Neural cell (in vitro differentiated cells): ENCODE results near the gene MAP3K20. TPM values are rescaled to one million over a fixed set of nuclear protein-coding genes. Genes with fewer than 3 reads are reported as not detected.

ENCODE experiments used
- H2AFZ ChIP-seq: fragments of 200-600, 300-800 bp; sonication (generic), shearing (Covaris generic); 2 replicates; pipeline ENCODE4 v1.6.0; 2014; ENCODE audit warnings: low read depth, mild to moderate bottlenecking, antibody characterized with exemption, low read length, moderate library complexity
- H3F3A ChIP-seq: fragments of 200-600 bp; shearing (Covaris generic); 2 replicates; pipeline ENCODE4 v1.6.1; 2016; ENCODE audit warnings: mild to moderate bottlenecking, moderate library complexity, mixed read lengths, antibody characterized with exemption, low read length; ENCODE audit not compliant: insufficient read depth, poor library complexity, severe bottlenecking
- H3K27ac ChIP-seq: fragments of 200-600, 300-800 bp; sonication (generic), shearing (Covaris generic); 2 replicates; pipeline ENCODE4 v1.5.1; 2014; ENCODE audit warnings: mild to moderate bottlenecking, low read length, moderate library complexity
- H3K27me3 ChIP-seq: fragments of 300-800, 200-600 bp; sonication (generic), shearing (Covaris generic); 2 replicates; pipeline ENCODE4 v1.6.0; 2014; ENCODE audit warnings: mild to moderate bottlenecking, low read depth, low read length, moderate library complexity; ENCODE audit not compliant: insufficient read depth
- H3K36me3 ChIP-seq: fragments of 300-800, 200-600 bp; sonication (generic), shearing (Covaris generic); 2 replicates; pipeline ENCODE4 v1.5.1; 2014; ENCODE audit warnings: mild to moderate bottlenecking, antibody characterized with exemption, low read length, moderate library complexity; ENCODE audit not compliant: insufficient read depth
- H3K4me2 ChIP-seq: fragments of 300-800, 200-600 bp; sonication (generic), shearing (Covaris generic); 2 replicates; pipeline ENCODE4 v1.6.0; 2014; ENCODE audit warnings: mild to moderate bottlenecking, low read length
- H3K4me3 ChIP-seq: fragments of 300-800, 200-600 bp; sonication (generic), shearing (Covaris generic); 2 replicates; pipeline ENCODE4 v1.5.1; 2014; ENCODE audit warnings: mild to moderate bottlenecking, low read length, moderate library complexity
- H3K79me2 ChIP-seq: fragments of 200-600 bp; shearing (Covaris generic); replicated peaks from 2 replicates; pipeline ENCODE4 v1.6.0; 2014; ENCODE audit warnings: mild to moderate bottlenecking, low read length, moderate library complexity; ENCODE audit not compliant: insufficient read depth
- H3K9ac ChIP-seq: fragments of 300-800, 200-600 bp; sonication (generic), shearing (Covaris generic); 2 replicates; pipeline ENCODE4 v1.6.1; 2016; ENCODE audit warnings: mild to moderate bottlenecking, low read length, mixed read lengths
- H3K9me2 ChIP-seq: fragments of 200-600 bp; shearing (Covaris generic); 2 replicates; pipeline ENCODE4 v1.6.1; 2016; ENCODE audit warnings: mild to moderate bottlenecking, low read length, mixed read lengths; ENCODE audit not compliant: insufficient read depth
- H3K9me3 ChIP-seq: fragments of 200-600, 300-800 bp; sonication (generic), shearing (Covaris generic); 2 replicates; pipeline ENCODE4 v1.6.1; 2016; ENCODE audit warnings: mild to moderate bottlenecking, mixed run types, low read length, moderate library complexity, mixed read lengths
- H4K20me1 ChIP-seq: fragments of 200-600 bp; shearing (Covaris generic); 2 replicates; pipeline ENCODE4 v1.6.1; 2016; ENCODE audit warnings: mild to moderate bottlenecking, mixed run types; ENCODE audit not compliant: insufficient read depth
- EP300 ChIP-seq: fragments of 450-650 bp; conservative IDR thresholded peaks from 2 replicates; pipeline ENCODE4 v1.6.1; 2014; ENCODE audit warnings: antibody characterized with exemption, mild to moderate bottlenecking, moderate library complexity; ENCODE audit not compliant: poor library complexity, severe bottlenecking
- EZH2 ChIP-seq: fragments of 200-600, 300-800 bp; shearing (Covaris generic), sonication (generic); IDR thresholded peaks from 2 replicates; pipeline ENCODE4 v1.6.1; 2014; ENCODE audit warnings: antibody characterized with exemption, low read length, borderline replicate concordance, mild to moderate bottlenecking; ENCODE audit not compliant: insufficient read depth, poor library complexity, severe bottlenecking
- MXI1 ChIP-seq: fragments of 450-650 bp; conservative IDR thresholded peaks from 2 replicates; pipeline ENCODE4 v1.6.1; 2014; ENCODE audit warnings: antibody characterized with exemption, mild to moderate bottlenecking; ENCODE audit not compliant: poor library complexity, severe bottlenecking
- POLR2AphosphoS5 ChIP-seq: IDR thresholded peaks from 2 replicates; pipeline ENCODE4 v1.6.1; 2012
- RAD21 ChIP-seq: fragments of 450-650 bp; conservative IDR thresholded peaks from 2 replicates; pipeline ENCODE4 v1.6.1; 2014; ENCODE audit warnings: antibody characterized with exemption, mild to moderate bottlenecking, moderate library complexity
- SMC3 ChIP-seq: fragments of 450-650 bp; conservative IDR thresholded peaks from 2 replicates; pipeline ENCODE4 v1.6.1; 2014; ENCODE audit warnings: antibody characterized with exemption, mild to moderate bottlenecking, moderate library complexity; ENCODE audit not compliant: poor library complexity
- TAF1 ChIP-seq: IDR thresholded peaks from 2 replicates; pipeline ENCODE4 v1.6.1; 2012; ENCODE audit warnings: low read depth
- polyA plus RNA-seq: library from polyadenylated mRNA; depleted of rRNA; stranded (reverse); fragments of >200 nt; gene quantifications from 2 replicates; pipeline ENCODE4 v1.2.3, GENCODE V29; 2014
- TF ChIP-seq, protein P1 (sequence below): fragments of 450-650 bp; IDR thresholded peaks from 2 replicates; pipeline ENCODE4 v1.5.1; 2014; ENCODE audit warnings: antibody characterized with exemption, mild to moderate bottlenecking, moderate library complexity; ENCODE audit not compliant: poor library complexity, severe bottlenecking
- TF ChIP-seq, protein P2 (sequence below): IDR thresholded peaks from 2 replicates; pipeline ENCODE4 v1.6.1; 2012; ENCODE audit warnings: borderline replicate concordance

Gene MAP3K20
- polyA plus RNA-seq, 1 donor from 2014 or later: 0.48 TPM

DNA sequence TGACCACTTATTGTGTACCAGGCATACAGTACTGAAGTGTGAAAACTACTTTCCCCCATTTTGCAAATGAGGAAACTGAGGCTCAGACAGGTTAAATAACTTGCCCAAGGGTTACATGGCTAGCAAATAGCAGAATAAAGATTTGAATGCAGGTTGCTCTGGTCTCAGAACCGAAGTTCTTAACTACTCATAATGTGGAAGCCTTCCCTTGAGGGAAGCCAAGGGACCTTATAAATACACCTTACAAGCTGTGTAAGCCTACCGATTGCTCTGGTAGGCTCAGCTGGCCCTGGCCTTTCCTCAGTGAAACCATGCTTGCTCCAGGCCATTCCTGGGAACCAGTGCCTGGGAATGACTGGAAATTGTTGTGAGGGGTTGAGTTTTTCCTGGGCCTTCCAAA, 164.4 kb downstream of the MAP3K20 start:
- no peaks in the 10 kb centered on the region for H3K36me3 ChIP-seq
- no peak overlapping the region for H2AFZ ChIP-seq
- H3K27me3 ChIP-seq: peaks cover 15% of the 10 kb centered on the region
- TF ChIP-seq MXI1 (no peak), POLR2AphosphoS5 (no peak), TAF1 (no peak), RAD21 (no peak), SMC3 (no peak), EP300 (no peak), EZH2 (no peak)
- TF ChIP-seq, protein P1, sequence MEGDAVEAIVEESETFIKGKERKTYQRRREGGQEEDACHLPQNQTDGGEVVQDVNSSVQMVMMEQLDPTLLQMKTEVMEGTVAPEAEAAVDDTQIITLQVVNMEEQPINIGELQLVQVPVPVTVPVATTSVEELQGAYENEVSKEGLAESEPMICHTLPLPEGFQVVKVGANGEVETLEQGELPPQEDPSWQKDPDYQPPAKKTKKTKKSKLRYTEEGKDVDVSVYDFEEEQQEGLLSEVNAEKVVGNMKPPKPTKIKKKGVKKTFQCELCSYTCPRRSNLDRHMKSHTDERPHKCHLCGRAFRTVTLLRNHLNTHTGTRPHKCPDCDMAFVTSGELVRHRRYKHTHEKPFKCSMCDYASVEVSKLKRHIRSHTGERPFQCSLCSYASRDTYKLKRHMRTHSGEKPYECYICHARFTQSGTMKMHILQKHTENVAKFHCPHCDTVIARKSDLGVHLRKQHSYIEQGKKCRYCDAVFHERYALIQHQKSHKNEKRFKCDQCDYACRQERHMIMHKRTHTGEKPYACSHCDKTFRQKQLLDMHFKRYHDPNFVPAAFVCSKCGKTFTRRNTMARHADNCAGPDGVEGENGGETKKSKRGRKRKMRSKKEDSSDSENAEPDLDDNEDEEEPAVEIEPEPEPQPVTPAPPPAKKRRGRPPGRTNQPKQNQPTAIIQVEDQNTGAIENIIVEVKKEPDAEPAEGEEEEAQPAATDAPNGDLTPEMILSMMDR: no peak
- TF ChIP-seq, protein P2, sequence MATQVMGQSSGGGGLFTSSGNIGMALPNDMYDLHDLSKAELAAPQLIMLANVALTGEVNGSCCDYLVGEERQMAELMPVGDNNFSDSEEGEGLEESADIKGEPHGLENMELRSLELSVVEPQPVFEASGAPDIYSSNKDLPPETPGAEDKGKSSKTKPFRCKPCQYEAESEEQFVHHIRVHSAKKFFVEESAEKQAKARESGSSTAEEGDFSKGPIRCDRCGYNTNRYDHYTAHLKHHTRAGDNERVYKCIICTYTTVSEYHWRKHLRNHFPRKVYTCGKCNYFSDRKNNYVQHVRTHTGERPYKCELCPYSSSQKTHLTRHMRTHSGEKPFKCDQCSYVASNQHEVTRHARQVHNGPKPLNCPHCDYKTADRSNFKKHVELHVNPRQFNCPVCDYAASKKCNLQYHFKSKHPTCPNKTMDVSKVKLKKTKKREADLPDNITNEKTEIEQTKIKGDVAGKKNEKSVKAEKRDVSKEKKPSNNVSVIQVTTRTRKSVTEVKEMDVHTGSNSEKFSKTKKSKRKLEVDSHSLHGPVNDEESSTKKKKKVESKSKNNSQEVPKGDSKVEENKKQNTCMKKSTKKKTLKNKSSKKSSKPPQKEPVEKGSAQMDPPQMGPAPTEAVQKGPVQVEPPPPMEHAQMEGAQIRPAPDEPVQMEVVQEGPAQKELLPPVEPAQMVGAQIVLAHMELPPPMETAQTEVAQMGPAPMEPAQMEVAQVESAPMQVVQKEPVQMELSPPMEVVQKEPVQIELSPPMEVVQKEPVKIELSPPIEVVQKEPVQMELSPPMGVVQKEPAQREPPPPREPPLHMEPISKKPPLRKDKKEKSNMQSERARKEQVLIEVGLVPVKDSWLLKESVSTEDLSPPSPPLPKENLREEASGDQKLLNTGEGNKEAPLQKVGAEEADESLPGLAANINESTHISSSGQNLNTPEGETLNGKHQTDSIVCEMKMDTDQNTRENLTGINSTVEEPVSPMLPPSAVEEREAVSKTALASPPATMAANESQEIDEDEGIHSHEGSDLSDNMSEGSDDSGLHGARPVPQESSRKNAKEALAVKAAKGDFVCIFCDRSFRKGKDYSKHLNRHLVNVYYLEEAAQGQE: no peak
- H3K27ac ChIP-seq: no peak overlapping the region
- H3K9me3 ChIP-seq: no peaks in the 10 kb centered on the region
- no peaks in the 10 kb centered on the region for H3K9me2 ChIP-seq
- no peak overlapping the region for H3K9ac ChIP-seq
- H3K79me2 ChIP-seq: no peaks in the 10 kb centered on the region
- no peaks in the 10 kb centered on the region for H4K20me1 ChIP-seq
- H3K4me3 ChIP-seq: no peak overlapping the region
- H3K4me2 ChIP-seq: no peak overlapping the region
- H3F3A ChIP-seq: no peaks in the 10 kb centered on the region

DNA sequence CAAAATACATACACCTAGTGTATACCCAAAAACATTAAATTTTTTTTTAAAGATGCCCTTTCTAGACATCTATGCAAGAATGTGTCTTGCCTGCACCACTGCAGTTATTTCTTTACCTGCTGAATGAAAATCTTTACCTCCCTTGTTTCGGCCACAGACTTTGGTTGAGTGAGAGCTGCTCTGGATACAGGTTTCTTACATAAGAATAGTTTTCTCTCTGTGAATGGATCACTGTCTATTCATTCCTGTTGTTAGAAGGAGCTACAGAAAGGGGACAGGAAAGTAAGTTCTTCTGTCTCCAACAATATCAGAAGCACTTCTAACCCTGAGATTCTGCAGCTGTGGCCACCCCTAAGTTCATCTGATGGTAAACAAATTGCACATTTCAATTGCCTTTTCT, 166.0 kb downstream of the MAP3K20 start:
- Histone ChIP-seq H3K4me2 (no peak overlapping the region), H4K20me1 (no peaks in the 10 kb centered on the region), H3K9ac (no peak overlapping the region), H3K36me3 (no peaks in the 10 kb centered on the region), H3K9me3 (no peaks in the 10 kb centered on the region), H3K79me2 (no peaks in the 10 kb centered on the region), H3K27ac (no peak overlapping the region), H2AFZ (no peak overlapping the region), H3K27me3 (peaks cover 23% of the 10 kb centered on the region), H3K9me2 (no peaks in the 10 kb centered on the region), H3F3A (no peaks in the 10 kb centered on the region), H3K4me3 (no peak overlapping the region)
- no peak for TF ChIP-seq MXI1
- TF ChIP-seq, protein P2: no peak
- TF ChIP-seq POLR2AphosphoS5: no peak
- TF ChIP-seq EZH2: no peak
